NAMALWA (cell line): ENCODE data around the gene NFX1.
A peak's percentile ranks its signal among the peaks of the same experiment; 100 is the strongest.

Experiments
- DNase-seq: peaks from one replicate; pipeline ENCODE4 v3.0.0-alpha.2; 2015; ENCODE audit warnings: low spot score

Gene NFX1

DNA sequence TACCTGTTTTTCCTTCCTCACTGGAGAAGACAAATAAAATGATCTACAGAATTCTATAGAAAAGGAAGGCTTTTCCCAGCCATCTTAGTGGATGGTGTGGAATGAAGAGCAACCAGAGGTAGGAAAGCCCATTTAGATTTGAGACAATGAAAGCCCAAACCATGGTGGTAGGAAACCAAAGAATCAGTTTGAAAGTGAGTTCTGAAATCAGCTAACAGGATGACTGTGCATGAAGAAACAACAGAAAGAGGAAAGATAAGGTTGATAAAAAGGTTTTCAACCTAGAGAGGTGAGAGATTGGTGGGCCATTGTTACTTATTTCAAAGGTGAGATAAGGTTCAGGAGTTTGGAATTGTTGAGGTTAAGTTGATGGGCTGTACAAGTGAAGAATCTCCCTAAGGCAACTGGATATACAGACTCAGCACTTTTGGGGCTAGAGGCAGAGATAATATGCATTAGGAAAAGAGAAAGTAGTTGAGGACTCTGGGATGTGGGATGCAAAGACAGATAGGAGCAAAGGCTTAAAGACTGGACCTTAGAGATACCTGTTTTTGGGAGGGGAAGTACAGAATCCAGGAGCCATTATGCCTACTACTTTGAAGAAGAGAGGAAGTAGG is 23.1 kb upstream of the NFX1 start:
- no peak for DNase-seq

DNA sequence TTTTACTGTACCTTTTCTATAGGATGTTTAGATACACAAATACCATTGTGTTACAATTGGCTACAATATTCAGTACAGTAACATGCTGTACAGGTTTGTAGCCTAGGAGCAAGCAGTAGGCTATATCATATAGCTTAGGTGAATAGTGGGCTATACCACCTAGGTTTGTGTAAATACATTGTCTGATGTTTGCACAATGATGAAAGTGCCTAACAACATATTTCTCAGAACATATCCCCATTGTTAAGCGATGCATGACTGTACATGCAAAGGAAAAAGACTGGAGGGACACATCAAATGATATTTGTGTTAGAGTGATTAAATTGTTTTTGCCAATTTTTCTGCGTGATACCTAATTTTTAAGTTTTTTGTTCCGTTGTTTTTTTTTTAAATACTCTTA is 20.2 kb upstream of the NFX1 start:
- no peak for DNase-seq

DNA sequence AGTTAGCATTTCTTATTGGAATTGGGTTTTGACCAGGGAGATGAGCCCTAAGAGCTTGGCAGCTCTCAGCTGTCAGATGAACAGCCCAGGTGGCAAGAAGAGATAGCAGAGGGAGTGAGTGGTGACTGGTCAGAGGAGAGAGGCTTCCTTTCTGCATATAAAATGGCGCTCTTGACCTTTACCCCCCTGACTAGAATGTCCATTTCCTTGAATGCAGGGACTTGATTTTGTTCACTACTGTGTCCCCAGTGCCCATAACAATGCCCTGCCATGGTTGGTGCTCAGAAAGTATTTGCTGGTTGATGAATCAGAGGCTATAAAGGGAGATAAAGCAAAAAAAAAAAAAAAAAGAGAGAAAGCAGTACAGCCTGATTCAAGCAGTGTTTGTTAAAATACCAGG is 18.3 kb upstream of the NFX1 start:
- no peak for DNase-seq

DNA sequence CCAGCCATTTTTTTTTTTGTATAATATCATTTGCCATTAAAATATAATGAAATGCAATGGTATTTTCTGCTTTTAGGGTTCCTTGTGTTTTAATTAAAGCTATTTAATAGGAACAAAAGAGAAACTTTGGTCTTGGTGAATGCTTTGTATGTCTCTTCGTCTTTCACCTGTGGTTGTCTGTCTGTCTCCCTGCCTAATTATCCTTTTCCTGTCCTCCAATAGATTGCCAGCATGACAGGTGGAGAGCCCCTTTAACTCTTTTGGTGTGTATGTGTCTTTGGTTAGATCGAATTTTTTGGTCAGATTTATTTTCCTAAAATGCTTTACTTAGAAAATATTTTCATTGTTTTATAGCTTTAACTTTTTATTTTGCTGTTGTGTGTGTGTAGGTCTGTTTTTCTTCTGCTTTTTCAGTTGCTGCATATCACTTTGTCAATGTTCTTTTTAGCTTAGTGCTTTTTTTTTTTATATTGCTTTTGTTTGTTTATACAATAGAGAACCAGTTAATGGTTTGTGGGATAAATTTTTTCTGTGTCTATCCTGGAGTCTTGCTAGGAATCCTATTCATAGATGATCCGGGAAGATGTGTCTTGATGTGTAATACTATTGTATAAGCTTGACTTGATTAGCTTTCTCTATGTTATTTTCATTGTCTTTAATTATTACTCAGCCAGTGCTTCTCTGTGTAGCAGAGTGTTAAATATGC is 16.9 kb upstream of the NFX1 start:
- DNase-seq: no peak

DNA sequence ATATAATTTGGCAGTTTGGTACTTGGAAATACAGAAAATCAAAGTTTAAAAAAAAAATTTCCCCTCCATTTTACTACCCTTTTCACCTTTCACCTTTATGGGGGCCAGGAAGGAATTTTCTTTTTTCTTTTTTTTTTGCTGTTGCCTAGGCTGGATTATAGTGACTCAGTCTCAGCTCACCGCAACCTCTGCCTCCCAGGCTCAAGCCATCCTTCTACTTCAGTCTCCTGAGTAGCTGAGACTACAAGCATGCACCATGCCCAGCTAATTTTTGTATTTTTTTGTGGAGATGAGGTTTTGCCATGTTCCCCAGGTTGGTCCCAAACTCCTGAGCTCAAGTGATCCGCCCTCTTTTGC is 16.4 kb upstream of the NFX1 start:
- no peak for DNase-seq

DNA sequence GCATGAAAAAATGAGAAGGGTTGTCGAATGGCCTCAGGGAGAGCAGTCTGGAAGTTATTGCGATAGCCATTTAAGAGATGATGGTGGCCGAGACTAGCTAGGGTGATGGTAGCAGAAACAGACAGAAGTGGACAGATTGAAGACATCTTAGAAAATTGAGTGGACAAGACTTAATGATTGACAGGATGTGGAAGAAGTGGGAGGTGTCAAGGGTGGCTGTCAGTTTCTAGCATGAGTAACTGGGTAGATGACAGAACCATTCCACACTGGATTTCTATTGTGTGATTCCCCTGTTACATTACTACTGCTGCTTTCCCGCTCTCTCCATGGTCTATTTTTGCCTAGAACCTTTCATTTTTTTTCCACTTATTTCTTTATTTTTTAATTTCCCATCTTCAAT is 12.8 kb upstream of the NFX1 start:
- DNase-seq: no peak

DNA sequence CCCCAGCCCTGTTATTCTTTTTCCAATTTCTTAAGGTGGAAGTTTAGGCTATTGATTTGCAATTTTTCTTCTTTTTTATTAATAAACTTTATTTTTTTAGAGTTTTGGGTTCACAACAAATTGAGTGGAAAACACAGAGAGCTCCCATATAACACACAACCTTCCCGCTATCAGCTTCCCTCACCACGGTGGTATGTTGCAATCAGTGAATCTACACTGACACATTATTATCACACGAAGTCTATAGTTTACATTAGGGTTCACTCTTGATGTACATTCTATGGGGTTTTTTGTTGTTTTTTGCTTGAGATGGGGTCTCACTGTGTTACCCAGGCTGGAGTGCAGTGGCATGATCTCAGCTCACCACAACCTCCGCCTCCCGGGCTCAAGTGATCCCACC is 4.8 kb upstream of the NFX1 start:
- DNase-seq: no peak

DNA sequence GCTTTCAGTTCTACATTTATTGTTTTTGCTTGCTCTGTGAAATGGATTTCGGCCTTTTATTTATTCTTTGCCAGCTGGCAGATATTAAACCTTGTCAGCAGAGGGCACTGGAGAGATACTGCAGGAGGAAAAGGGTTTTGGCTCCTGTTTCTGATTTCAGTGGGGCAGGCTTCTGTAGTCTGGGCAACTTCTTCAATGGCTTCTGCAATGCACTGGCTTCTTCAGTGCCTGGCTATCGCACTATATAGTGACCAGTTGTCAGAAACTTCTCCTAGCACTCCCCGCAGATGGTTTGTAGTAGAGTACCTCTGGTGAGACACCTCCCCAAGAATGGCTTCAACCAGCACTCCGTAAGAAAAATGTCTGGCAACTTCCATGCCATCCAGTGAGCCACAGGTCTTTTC is 3.2 kb upstream of the NFX1 start:
- peak; percentile 92 for DNase-seq

DNA sequence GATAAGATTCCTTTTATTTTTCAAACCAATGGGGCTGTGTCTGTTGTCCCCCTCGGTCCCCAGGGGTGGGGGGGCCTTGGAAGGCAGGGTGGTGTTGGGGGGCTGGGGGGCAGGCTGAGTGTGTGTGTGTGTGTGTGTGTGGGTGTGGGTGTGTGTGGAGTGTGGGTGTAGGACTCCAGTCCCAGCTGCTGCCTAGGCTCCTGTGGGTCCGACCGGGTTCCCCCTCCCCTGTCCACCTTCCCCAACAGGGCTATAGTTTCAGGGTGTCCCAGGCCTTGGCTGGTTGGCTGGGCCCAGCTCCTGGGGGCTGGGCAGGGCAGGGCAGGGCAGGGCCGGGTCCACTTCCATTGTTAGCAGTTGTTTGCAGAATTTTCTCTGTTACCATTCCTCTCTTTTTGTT is 2.1 kb upstream of the NFX1 start:
- no peak for DNase-seq

DNA sequence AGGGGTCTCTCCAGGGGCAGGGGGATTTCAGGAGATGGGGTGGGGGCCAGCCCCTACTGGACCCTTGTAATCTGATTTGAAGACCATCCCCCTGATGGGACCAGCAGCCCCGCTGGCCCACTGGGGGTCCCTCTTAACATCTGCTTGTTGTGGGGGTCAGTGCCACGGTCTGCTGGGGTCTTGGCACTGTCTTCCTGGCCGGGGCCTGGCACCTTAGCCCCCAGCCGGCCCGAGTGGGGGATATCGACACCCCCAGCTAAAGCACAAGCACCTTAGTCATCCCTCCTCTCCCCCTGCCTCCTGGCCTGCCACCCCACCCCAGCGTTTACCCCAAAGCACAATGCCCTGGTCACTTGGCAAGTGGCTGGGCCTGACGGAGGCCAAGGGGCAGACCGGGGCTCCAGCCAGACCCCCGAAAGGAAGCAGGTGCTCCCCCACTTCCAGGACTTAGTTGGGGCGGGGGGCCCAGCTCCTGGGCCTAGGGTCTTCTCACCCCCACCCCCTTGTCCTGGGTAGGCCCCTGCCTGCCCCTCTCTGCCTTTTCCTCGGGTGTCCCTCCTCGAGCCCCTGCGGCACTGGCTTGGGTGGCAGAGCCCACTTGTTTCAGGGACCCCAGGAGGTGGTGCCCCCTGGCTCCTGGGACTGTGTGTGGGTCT is 1.4 kb upstream of the NFX1 start:
- DNase-seq: no peak

DNA sequence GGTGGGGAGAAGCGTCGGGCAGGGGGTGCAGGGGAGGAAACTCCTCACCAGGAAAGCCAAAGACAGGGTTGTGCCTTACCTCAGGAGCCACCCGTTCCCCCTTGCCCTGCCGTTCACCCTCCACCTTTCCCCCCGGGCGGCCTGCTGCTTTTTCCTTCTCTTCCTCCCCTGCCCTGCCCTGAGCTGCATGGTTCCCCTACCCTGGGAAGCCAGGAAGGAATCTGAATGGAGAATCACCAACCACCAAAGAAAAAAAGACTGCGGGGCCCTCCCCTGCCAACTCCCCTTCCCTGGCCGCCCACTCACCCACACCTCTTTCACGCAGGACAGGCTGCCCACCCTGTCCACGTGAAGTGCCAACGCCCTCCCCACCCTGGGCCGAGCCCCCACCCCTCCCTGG is 820 bp upstream of the NFX1 start:
- peak; percentile 26 for DNase-seq

DNA sequence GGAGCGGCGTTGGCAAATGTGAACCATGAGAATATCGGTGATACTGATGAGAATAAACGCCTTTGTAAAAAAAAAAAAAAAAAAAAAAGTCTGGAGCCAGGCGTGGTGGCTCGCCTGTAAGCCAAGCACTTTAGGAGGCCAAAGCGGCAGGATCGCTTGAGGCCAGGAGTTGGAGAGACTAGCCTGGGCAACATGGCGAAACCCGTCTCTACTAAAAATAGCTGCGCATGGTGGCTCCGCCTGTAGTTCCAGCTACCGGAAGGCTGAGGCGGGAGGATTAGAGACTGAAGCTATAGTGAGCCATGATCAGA is 425 bp upstream of the NFX1 start:
- no peak for DNase-seq

DNA sequence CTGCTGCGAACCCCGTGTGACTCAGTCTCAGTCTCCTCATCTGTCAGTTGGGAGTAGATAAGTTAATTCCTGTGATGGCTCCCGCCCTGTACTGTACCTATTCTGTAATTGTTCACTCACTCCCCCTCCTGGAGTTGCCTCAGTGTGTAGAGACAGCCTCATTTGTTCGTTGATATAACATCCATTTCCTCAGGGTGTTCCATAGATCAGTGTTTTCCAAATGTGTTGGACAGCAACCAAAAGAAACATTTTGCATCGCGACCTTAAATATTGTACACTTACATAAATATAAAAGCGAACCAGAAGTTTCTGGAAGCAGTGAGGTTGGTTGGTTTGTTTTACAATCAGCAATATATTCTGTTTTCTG is 698 bp downstream of the NFX1 start:
- no peak for DNase-seq

DNA sequence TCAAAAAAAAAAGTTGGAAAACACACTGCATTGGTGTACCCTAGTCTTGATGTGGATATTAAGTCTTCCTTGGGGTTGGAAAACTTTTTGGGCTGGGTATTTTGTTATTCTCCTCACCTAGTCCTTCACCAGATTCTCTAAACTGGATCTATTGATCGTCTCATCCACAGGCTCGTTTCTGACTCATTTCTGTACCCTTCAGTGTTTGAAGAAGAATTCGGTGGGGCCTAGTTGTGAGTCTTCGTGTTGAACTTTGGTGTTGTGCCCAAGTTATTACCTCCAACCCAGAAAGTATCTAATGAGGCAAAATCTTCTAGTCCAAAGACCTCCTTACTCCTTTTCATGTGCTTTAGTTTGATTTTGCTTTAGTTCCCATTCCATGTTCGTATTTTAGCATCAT is 1.6 kb downstream of the NFX1 start:
- no peak for DNase-seq

DNA sequence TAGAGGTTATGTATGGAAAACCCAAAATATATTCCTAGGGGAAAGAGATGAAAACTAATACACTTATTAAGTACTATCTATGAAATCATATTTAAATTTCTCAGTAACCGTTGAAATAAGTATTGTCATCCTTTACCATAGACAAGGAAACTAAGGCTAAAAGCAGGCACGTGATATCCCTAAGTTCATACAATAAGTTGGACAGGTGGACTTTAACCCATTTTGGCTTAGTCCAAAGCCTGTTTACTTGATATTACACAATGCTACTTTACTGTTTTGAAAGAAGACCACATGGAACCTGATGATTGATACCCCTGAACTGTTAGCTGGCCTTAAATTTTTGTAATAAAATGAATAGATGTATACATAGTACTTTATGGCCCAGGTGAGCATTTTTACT is 3.5 kb downstream of the NFX1 start:
- DNase-seq: no peak

DNA sequence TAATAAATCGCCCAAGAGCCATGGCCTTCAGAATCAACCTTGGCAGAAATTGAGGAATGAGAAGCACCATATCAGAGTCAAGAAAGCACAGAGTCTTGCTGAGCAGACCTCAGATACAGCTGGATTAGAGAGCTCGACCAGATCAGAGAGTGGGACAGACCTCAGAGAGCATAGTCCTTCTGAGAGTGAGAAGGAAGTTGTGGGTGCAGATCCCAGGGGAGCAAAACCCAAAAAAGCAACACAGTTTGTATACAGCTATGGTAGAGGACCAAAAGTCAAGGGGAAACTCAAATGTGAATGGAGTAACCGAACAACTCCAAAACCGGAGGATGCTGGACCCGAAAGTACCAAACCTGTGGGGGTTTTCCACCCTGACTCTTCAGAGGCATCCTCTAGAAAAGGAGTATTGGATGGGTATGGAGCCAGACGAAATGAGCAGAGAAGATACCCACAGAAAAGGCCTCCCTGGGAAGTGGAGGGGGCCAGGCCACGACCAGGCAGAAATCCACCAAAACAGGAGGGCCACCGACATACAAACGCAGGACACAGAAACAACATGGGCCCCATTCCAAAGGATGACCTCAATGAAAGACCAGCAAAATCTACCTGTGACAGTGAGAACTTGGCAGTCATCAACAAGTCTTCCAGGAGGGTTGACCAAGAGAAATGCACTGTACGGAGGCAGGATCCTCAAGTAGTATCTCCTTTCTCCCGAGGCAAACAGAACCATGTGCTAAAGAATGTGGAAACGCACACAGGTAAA is 4.5 kb downstream of the NFX1 start:
- peak; percentile 42 for DNase-seq

DNA sequence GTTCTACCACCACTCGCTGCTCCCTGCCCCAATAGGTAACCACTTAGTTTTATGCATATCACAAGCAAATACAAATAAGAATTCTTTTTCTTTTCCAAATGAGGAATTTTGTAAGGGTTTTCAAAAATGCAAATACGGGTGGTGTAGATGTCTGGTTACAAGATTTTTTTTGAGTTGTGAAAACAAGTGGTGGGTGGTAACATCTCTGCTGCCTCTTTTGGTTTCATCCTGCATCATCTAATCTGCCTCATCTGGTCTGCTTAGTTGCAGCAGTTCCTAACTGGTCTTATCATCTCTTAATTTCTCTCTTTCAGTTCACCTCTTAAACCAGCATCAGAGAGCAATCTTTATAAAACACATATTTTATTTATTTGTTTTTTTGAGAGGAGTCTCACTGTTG is 5.3 kb downstream of the NFX1 start:
- peak; percentile 58 for DNase-seq

DNA sequence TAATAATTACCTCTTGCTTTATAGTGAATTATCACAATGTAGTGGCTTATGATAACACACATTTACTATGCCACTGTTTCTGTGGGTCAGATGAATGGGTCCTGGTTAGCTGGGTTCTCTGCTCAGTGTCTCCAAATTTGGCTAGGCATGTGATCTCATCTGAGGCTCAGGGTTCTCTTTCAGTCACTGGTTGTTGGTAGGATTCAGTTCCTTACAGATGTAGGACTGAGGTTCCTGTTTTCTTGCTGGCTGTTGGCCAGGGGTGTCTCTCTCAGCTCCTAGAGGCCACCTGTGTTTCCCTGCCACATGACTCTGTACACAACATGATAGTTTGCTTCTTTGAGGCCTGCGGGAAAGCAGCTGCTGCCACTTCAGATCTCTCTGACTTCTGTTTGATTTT is 7.1 kb downstream of the NFX1 start:
- DNase-seq: peak; percentile 99

DNA sequence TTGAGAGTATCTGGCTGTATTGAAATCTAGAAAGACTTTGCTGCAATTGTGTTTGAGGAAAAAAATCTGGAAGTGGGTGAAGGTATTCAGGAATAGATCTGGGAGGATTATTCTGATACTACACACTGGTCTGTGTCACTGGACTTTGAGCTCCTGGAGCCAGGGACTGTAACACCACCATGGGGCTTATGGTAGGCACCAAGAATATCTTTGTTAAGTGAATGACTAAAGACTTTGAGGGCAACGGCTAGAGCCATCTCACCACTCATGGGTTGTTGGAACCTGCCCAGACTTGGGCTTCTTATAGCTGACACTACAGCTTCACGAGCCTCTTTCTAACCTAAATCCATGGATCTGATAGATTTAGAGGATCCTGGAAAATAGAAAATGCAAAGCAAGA is 10.2 kb downstream of the NFX1 start:
- DNase-seq: no peak

DNA sequence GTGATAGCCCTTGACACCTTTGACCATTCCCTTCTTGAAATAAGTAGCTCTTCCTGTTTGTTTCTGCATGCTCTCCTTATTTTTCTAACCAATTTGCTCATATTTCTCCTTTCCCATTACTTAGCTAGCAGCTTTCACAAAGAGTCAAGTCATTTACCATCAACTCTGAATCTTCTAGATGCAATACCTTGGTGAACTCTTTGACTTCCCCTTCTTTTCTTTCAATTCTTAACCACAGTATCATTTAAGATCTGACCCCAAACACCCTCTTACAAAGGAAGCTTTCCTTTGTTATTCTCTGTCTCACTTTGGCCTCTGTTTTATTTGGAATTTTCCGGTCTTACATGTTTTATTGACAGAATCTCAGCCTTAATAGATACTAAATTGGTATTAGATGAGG is 14.0 kb downstream of the NFX1 start:
- no peak for DNase-seq

DNA sequence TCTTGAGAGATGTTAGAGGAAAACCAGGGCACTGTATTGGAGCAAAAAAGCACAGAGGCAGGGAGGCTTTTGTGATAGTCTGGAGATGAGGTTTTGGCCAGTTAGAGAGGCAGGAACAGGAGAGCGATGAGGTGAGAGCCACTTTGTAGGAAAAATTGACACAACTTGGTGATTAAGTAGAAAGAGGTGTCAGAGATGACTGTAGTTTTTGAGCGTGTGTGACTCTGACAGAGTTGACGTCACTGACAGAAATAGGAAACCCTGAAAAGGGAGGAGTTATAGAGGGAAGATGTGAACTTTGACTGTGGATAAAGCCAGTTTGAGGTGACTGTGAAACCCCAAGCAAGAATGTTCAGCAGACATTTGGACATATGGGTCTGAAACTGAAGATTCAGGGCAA is 15.7 kb downstream of the NFX1 start:
- DNase-seq: no peak

DNA sequence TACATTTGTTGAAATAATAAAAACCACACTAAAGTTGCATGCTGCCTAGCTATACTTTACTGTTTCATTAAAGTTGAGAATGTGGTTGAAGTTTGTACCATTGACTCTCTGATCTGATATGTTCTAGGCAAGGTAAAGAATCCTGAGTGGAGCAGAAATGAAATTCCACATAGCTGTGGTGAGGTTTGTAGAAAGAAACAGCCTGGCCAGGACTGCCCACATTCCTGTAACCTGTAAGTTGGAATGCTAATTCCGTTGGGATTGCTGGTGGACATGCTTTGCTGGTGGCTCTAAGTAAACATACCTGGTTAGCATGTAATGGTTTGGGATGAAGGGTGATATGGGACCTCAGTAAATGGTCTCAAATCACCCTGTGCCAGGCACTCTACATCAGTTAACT is 16.8 kb downstream of the NFX1 start:
- DNase-seq: no peak

DNA sequence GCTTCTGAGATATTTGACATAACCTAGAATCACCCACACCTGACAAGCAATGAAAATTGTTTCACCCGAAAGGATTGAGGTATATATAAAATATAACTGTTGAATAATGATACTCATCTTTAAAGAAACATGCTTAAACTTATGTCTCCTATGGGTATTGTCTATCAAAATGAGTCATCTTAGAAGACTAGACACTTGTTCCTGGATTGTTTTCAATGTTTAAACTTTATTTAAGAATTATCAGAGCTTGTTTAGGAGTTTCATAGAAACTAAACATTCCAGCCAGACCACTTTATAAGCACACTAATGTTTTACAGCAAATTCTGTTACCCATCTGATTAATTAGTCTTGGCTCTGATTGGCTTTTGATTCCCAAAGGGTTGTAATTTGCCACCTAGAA is 19.6 kb downstream of the NFX1 start:
- no peak for DNase-seq
